Measurements from ENCODE around the gene TRAT1.

GRCh38 chr3:108775649-108776048, 46.9 kb upstream of the TRAT1 start:
- TF ChIP-seq POLR2A (IDR thresholded peaks at IDR 0.05) (no peak), CTCF (IDR thresholded peaks at IDR 0.05) (no peak)
